Endothelial cell of umbilical vein (primary cell): ENCODE results near the gene RNF186. TPM values are rescaled to one million over a fixed set of nuclear protein-coding genes. Genes with fewer than 3 reads are reported as not detected.

Source experiments
- BruUV-seq: library from RNA; stranded (reverse); fragments of 400-500 nt; replicated peaks from 2 replicates; lab custom pipeline; 2021; lab: Mats Ljungman, UMichigan
- CTCF ChIA-PET: fragments of 300-600, 350-600 bp; sonication (Branson Sonifier 250); formaldehyde crosslinking; loops from one replicate; lab custom pipeline; 2021; ENCODE audit warnings: antibody characterized with exemption, inconsistent platforms; lab: Charles Lee
- POLR2A ChIA-PET: fragments of 300-600, 350-600 bp; sonication (Branson Sonifier 250); formaldehyde crosslinking; loops from one replicate; lab custom pipeline; 2021; ENCODE audit warnings: antibody characterized with exemption, inconsistent platforms; lab: Charles Lee
- DNase-seq: peaks from one replicate; pipeline ENCODE4 v3.0.0-alpha.2; 2011; ENCODE audit warnings: low read depth, low spot score
- FAIRE-seq: peaks from 2 replicates; lab custom pipeline; 2011; peaks lifted over from hg19 to GRCh38; lab: Jason Lieb, UNC
- H2AFZ ChIP-seq: 2 replicates; pipeline ENCODE4 v1.6.0; 2012; ENCODE audit warnings: low read depth, low read length, control low read depth, inconsistent platforms
- H3K27ac ChIP-seq: 2 replicates; pipeline ENCODE4 v1.5.1; 2011; ENCODE audit warnings: low read depth, mild to moderate bottlenecking, control low read depth, low read length, moderate library complexity; ENCODE audit not compliant: insufficient read depth
- H3K27me3 ChIP-seq, 2 experiments: 2 replicates each; pipeline versions ENCODE4 v1.6.0 to v1.6.1; 2011; ENCODE audit warnings: low read length in 2 of 2, mixed read lengths in 1 of 2; ENCODE audit not compliant: control insufficient read depth in 2 of 2, insufficient read depth in 2 of 2
- H3K36me3 ChIP-seq, 2 experiments: 2 replicates in 1 of 2; 3 replicates in 1 of 2; pipeline ENCODE4 v1.5.1; 2011; ENCODE audit warnings: low read length in 2 of 2, mild to moderate bottlenecking in 1 of 2, moderate library complexity in 1 of 2; ENCODE audit not compliant: control insufficient read depth in 2 of 2, insufficient read depth in 2 of 2; ENCODE audit errors: extremely low read depth in 1 of 2
- H3K4me1 ChIP-seq: 3 replicates; pipeline ENCODE4 v1.5.1; 2011; ENCODE audit warnings: mild to moderate bottlenecking, low read length; ENCODE audit not compliant: control insufficient read depth, insufficient read depth; ENCODE audit errors: extremely low read depth
- H3K4me2 ChIP-seq: 2 replicates; pipeline ENCODE4 v1.6.1; 2011; ENCODE audit warnings: low read length, control low read depth, mixed read lengths; ENCODE audit not compliant: insufficient read depth
- H3K4me3 ChIP-seq, 3 experiments: fragments of 200-600 bp in 1 of 3; sonication (generic), shearing (Covaris generic) in 1 of 3; replicated peaks in 1 of 3; 2 replicates each; pipeline ENCODE4 v1.5.1; 2011 to 2016; ENCODE audit warnings: control low read depth in 3 of 3, low read length in 3 of 3, mild to moderate bottlenecking in 2 of 3, inconsistent platforms in 1 of 3, low read depth in 1 of 3, moderate library complexity in 1 of 3; ENCODE audit not compliant: insufficient read depth in 1 of 3
- H3K79me2 ChIP-seq: 2 replicates; pipeline ENCODE4 v1.6.0; 2012; ENCODE audit warnings: low read length, inconsistent platforms; ENCODE audit not compliant: control insufficient read depth, insufficient read depth
- H3K9ac ChIP-seq: replicated peaks from 2 replicates; pipeline ENCODE3; 2011; ENCODE audit warnings: low read length, control low read depth; ENCODE audit not compliant: insufficient read depth; ENCODE audit errors: extremely low read depth
- H3K9me1 ChIP-seq: replicated peaks from 3 replicates; pipeline ENCODE4 v1.6.0; 2011; ENCODE audit warnings: mild to moderate bottlenecking, low read length; ENCODE audit not compliant: control insufficient read depth, insufficient read depth; ENCODE audit errors: extremely low read depth
- H3K9me3 ChIP-seq: replicated peaks from 2 replicates; pipeline ENCODE4 v1.5.1; 2012; ENCODE audit warnings: low read length, inconsistent platforms; ENCODE audit not compliant: control insufficient read depth, insufficient read depth
- H4K20me1 ChIP-seq: replicated peaks from 2 replicates; pipeline ENCODE3; 2011; ENCODE audit warnings: mild to moderate bottlenecking, low read length; ENCODE audit not compliant: control insufficient read depth, insufficient read depth; ENCODE audit errors: extremely low read depth
- CTCF ChIP-seq, 2 donors: IDR thresholded peaks; 1 replicate in 1 of 2; 2 replicates in 1 of 2; pipeline ENCODE4 v1.5.1; 2011; ENCODE audit warnings: low read length in 2 of 2, mild to moderate bottlenecking in 2 of 2, moderate library complexity in 2 of 2, control low read depth in 1 of 2, inconsistent platforms in 1 of 2, low read depth in 1 of 2; ENCODE audit not compliant: insufficient read depth in 1 of 2; ENCODE audit errors: extremely low read depth in 1 of 2
- EZH2 ChIP-seq: IDR thresholded peaks from 2 replicates; pipeline ENCODE4 v1.6.1; 2012; ENCODE audit warnings: borderline replicate concordance, low read depth, mild to moderate bottlenecking, moderate library complexity, low read length, inconsistent platforms; ENCODE audit not compliant: severe bottlenecking
- GATA2 ChIP-seq: IDR thresholded peaks from 2 replicates; pipeline ENCODE4 v1.7.0; 2011; ENCODE audit warnings: low read depth, mild to moderate bottlenecking, moderate library complexity, mixed read lengths, low read length; ENCODE audit not compliant: insufficient read length, insufficient read depth
- JUN ChIP-seq: IDR thresholded peaks from 2 replicates; pipeline ENCODE4 v1.6.1; 2011; ENCODE audit warnings: borderline replicate concordance, low read depth; ENCODE audit not compliant: insufficient read length, insufficient read depth
- MYC ChIP-seq: IDR thresholded peaks from one replicate; pipeline ENCODE4 v1.6.1; 2011; ENCODE audit warnings: mild to moderate bottlenecking, low read depth, low read length
- POLR2A ChIP-seq: IDR thresholded peaks from 2 replicates; pipeline ENCODE4 v1.6.1; 2012; ENCODE audit warnings: low read depth, mild to moderate bottlenecking, control low read depth, low read length
- dilution Hi-C: fragments of 300-500 bp; cut with MboI; formaldehyde crosslinking; loops from one replicate; pipeline ENCODE4 v1.15.0; 2019; ENCODE audit warnings: low sequenced_read_pairs; ENCODE audit not compliant: extremely low pct_ligation_motif_present
- intact Hi-C: fragments of 100-400 bp; cut with micrococcal nuclease; formaldehyde crosslinking; loops from one replicate; pipeline ENCODE4 v1.10.0; 2022
- polyA plus RNA-seq, 4 experiments: library from polyadenylated mRNA; depleted of rRNA in 3 of 4; stranded (reverse) in 3 of 4; unstranded in 1 of 4; fragments of >200 nt; gene quantifications; 2 replicates each; pipeline versions ENCODE4 v1.2.1 to v1.2.3, GENCODE V29; 2011 to 2012; ENCODE audit warnings: missing spikeins in 1 of 4
- total RNA-seq: library from RNA; stranded (reverse); gene quantifications from 2 replicates; pipeline ENCODE4 v1.2.3, GENCODE V29; 2021

The RNF186 gene
- total and polyA plus RNA-seq, 2 donors (not counting 3 experiments of a cell fraction or from before 2014, with no cell fraction given) = not detected

GRCh38 chr1:19844731-19845495 lies 29.8 kb upstream of the RNF186 start:
- H2AFZ ChIP-seq = no peak overlapping the region
- H3K4me2 ChIP-seq = no peak overlapping the region

More at GRCh38 chr1:19844731-19845495, 29.8 kb upstream of the RNF186 start:
- Histone ChIP-seq H3K4me3 (no peak overlapping the region), H3K9me1 (no peaks in the 10 kb centered on the region), H3K27ac (no peak overlapping the region), H3K27me3 (peaks cover 3 to 5% of the 10 kb centered on the region in 2 experiments), H3K36me3 (no peaks in the 10 kb centered on the region), H3K9ac (no peak overlapping the region), H4K20me1 (no peaks in the 10 kb centered on the region), H3K9me3 (no peaks in the 10 kb centered on the region), H3K4me1 (no peaks in the 10 kb centered on the region), H3K79me2 (no peaks in the 10 kb centered on the region)
- TF ChIP-seq CTCF (IDR thresholded peaks at IDR 0.05; ENCODE audit: extremely low read depth in 1 of 2, insufficient read depth in 1 of 2, low read depth in 1 of 2, low read length in 2 of 2) (no peak), POLR2A (no peak), GATA2 (no peak), MYC (no peak), EZH2 (no peak), JUN (no peak)
- no TSS peak for BruUV-seq
- CTCF ChIA-PET = interaction anchor here (0.7 to 1.4 kb wide), 2 partner anchors 84 to 140 kb away, joined by 4 to 5 read pairs; no protein-coding TSS in a partner anchor
- intact Hi-C loops (no loop called here), dilution Hi-C loops (no loop called here)
- FAIRE-seq (no peak), DNase-seq (peak; percentile 15)
- POLR2A ChIA-PET = no interaction called here
